ENCODE results near the gene RIPK1. TPM values are rescaled to one million over a fixed set of nuclear protein-coding genes. Genes with fewer than 3 reads are reported as not detected.

RIPK1 gene
- total RNA-seq, 4 donors from 2014 or later = 8.6 to 12.0 (median 10.3) TPM

DNA sequence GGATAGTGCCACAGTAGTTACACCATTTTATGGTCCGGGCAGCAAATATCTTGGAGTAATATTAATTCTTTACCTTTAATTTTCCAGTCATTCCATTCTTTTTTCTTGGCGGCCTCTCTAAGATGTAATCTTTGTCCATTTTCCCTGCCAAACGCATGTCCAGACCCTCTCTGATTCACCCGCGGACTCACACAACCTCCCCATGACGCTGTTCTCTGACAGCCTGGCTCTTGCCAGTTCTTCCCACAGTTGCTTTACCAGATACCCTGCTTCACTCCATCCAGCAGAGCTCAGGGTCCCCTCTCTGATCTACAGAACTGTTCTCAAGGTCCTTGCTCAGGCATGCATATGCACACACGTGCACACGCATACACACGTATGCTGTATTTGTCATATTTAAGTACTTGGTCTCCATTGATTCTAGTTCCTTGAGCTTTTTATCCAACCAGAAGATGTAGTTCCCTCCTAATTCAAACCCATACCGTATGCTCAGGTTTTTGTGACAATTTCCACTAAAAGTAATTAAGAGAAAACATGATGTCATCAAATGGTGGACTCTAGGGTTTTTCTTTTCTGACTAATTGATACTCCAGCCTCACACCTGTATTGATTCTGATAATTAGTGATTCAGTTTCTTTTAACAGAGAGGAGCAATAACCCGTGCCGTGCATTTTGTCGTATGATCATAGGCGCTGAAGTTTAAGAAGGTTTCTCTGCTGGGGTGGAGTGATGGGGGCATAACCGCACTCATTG lies 60.2 kb downstream of the RIPK1 start:
- TF ChIP-seq, protein P1, sequence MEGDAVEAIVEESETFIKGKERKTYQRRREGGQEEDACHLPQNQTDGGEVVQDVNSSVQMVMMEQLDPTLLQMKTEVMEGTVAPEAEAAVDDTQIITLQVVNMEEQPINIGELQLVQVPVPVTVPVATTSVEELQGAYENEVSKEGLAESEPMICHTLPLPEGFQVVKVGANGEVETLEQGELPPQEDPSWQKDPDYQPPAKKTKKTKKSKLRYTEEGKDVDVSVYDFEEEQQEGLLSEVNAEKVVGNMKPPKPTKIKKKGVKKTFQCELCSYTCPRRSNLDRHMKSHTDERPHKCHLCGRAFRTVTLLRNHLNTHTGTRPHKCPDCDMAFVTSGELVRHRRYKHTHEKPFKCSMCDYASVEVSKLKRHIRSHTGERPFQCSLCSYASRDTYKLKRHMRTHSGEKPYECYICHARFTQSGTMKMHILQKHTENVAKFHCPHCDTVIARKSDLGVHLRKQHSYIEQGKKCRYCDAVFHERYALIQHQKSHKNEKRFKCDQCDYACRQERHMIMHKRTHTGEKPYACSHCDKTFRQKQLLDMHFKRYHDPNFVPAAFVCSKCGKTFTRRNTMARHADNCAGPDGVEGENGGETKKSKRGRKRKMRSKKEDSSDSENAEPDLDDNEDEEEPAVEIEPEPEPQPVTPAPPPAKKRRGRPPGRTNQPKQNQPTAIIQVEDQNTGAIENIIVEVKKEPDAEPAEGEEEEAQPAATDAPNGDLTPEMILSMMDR (IDR thresholded peaks at IDR 0.05 in 4 of 5, conservative IDR thresholded peaks at IDR 0.05 in 1 of 5) = no peak
- no peak for TF ChIP-seq POLR2A (IDR thresholded peaks at IDR 0.05)
- intact Hi-C loops (cut with DNase I; ENCODE audit: low total_unique reads) (no loop called here), in situ Hi-C loops (cut with MboI; ENCODE audit: low sequenced_read_pairs in 4 of 4) (loop anchor here (5.0 to 25.0 kb wide), 6 partner anchors 119 to 886 kb away; partner anchors contain the start of gene PSMG4 (in 1 of the 4))
- no peaks in the 10 kb centered on the region for H3K4me1 ChIP-seq
- no peak for ATAC-seq
- H3K27ac ChIP-seq = no peak overlapping the region
- H3K27me3 ChIP-seq = no peaks in the 10 kb centered on the region
- peaks cover 0 to 20% of the 10 kb centered on the region in 2 donors for H3K36me3 ChIP-seq
- no peak overlapping the region for H3K4me3 ChIP-seq
- H3K9me3 ChIP-seq = no peaks in the 10 kb centered on the region
- DNase-seq = no peak

DNA sequence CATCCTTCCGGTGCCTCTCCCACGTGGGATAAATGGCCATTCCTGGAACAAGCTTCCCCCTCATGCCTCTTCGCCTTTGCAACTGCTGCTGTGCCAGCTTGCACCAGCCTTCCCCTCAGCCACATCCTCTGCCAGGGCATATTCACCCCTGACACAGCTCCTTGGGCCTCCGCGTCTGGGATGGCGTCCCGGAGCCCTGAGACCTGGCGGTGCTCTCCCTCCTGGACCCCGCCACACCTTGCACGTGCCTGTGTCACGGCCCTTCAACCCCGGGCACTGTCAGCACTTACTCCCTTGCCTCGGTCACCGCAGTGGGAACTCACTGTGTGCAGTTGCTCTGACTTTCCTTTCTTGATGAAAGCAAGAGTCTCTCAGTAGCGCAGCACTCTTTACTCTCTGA lies 63.4 kb downstream of the RIPK1 start:
- intact Hi-C loops (cut with DNase I; ENCODE audit: low total_unique reads) = loop anchor here (2.0 kb wide), 1 partner anchor 19 kb away; no protein-coding TSS in a partner anchor
- Histone ChIP-seq H3K27ac (no peak overlapping the region), H3K4me3 (no peak overlapping the region), H3K9me3 (no peaks in the 10 kb centered on the region), H3K4me1 (no peaks in the 10 kb centered on the region), H3K27me3 (no peaks in the 10 kb centered on the region), H3K36me3 (peaks cover 0 to 25% of the 10 kb centered on the region in 2 donors)
- in situ Hi-C loops (cut with MboI; ENCODE audit: low sequenced_read_pairs in 4 of 4) = loop anchor here in 1 of 4 donors (25.0 kb wide), 1 partner anchor 606 kb away; no protein-coding TSS in a partner anchor
- ATAC-seq (no peak), DNase-seq (no peak)
- no peak for TF ChIP-seq POLR2A (IDR thresholded peaks at IDR 0.05)
- TF ChIP-seq, protein P1 (IDR thresholded peaks at IDR 0.05 in 4 of 5, conservative IDR thresholded peaks at IDR 0.05 in 1 of 5) = no peak

DNA sequence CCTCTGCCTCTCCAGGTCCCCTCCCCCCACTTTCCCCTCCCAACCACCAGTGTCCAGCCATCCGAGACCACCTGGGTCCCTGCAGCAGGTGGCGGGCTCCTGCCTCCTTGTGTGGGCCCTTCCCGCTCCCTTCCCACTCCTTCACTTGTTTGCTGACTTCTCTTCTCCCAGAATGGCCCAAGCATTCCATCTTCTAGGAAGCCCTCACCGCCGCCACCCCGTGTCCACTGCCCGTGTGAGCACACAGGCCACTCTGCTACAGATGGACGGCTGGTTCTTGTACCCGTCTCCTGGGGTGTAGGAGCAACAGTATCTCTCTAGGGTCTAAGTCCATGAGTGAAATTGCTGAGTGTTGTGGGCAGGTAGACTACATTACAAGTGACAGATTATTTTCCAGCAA lies 65.2 kb downstream of the RIPK1 start:
- Histone ChIP-seq H3K4me3 (no peak overlapping the region), H3K36me3 (peaks cover 0 to 33% of the 10 kb centered on the region in 2 donors), H3K27ac (no peak overlapping the region), H3K27me3 (no peaks in the 10 kb centered on the region), H3K9me3 (no peaks in the 10 kb centered on the region), H3K4me1 (peaks cover 0 to 4% of the 10 kb centered on the region in 2 donors)
- no peak for TF ChIP-seq POLR2A (IDR thresholded peaks at IDR 0.05)
- TF ChIP-seq, protein P1 (IDR thresholded peaks at IDR 0.05 in 4 of 5, conservative IDR thresholded peaks at IDR 0.05 in 1 of 5) = no peak
- intact Hi-C loops (cut with DNase I; ENCODE audit: low total_unique reads) = no loop called here
- no peak for DNase-seq
- no peak for ATAC-seq
- in situ Hi-C loops (cut with MboI; ENCODE audit: low sequenced_read_pairs in 4 of 4) = loop anchor here in 1 of 4 donors (25.0 kb wide), 1 partner anchor 604 kb away; no protein-coding TSS in a partner anchor

DNA sequence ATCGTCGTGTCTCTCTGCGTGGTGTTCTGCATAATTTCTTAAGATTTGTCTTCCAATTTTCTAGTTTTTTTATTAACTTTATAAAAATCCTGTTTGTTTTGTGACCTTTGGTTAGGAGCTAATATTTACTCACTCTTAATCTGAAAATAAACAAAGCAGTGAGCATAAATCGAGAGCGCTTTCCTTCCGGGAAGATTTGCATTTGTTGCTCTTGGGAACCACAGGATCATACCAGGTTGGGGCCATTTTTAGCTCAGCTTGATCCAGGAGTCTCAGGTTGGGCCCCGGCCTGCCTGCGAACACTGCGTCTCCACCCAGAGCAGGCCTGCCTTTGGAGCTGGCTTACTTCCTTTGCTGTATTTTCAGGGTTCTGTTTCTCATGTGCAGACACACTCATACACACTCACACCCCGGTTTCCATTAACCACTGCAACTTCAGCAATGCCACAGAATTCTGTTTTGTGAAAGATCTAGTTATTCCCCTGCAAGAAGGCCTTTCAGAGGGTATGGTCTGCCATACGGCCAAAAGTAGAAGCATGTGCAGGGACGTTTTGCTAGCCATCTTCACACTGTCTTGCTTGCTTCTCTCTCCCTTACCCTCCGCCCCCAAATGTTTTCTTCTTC lies 67.5 kb downstream of the RIPK1 start:
- intact Hi-C loops (cut with DNase I; ENCODE audit: low total_unique reads) = no loop called here
- no peaks in the 10 kb centered on the region for H3K27me3 ChIP-seq
- DNase-seq (no peak), ATAC-seq (no peak)
- H3K9me3 ChIP-seq = no peaks in the 10 kb centered on the region
- no peak overlapping the region for H3K4me3 ChIP-seq
- H3K27ac ChIP-seq = no peak overlapping the region
- H3K36me3 ChIP-seq = peaks cover 0 to 27% of the 10 kb centered on the region in 2 donors
- in situ Hi-C loops (cut with MboI; ENCODE audit: low sequenced_read_pairs in 4 of 4) = loop anchor here in 1 of 4 donors (25.0 kb wide), 1 partner anchor 602 kb away; no protein-coding TSS in a partner anchor
- H3K4me1 ChIP-seq = peaks cover 8 to 20% of the 10 kb centered on the region in 2 donors
- TF ChIP-seq POLR2A (IDR thresholded peaks at IDR 0.05) = no peak
- TF ChIP-seq, protein P1 (IDR thresholded peaks at IDR 0.05 in 4 of 5, conservative IDR thresholded peaks at IDR 0.05 in 1 of 5) = no peak

All from gastrocnemius medialis (tissue), 4 donors.